Hematopoietic multipotent progenitor cell treated with erythropoietin and hydrocortisone succinate and interleukin-3 and kit ligand, for 4 days (in vitro differentiated cells): ENCODE data around the gene KCNA2.

Experiments
- DNase-seq: peaks from one replicate; pipeline ENCODE4 v3.0.0-alpha.2; 2015

KCNA2 gene

DNA sequence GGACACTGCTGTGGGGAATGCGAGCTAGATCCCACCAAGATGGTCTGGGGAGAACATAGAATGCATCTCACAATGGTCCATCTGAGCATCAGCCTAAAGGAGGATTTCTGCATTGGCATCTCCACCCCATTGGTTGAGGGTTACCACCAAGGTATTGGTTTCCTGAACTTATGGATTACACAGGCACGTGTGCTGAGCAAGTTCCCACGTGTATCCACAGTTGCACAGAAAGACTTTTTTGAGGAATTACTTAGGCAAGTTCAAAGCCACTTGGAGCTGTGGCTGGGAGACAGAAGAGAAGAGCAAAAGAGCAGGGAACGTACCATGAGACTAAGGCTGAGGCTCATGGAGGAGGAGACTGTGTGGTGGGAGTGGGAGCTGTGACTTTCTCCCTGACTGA is 43.1 kb downstream of the KCNA2 start:
- no peak for DNase-seq

DNA sequence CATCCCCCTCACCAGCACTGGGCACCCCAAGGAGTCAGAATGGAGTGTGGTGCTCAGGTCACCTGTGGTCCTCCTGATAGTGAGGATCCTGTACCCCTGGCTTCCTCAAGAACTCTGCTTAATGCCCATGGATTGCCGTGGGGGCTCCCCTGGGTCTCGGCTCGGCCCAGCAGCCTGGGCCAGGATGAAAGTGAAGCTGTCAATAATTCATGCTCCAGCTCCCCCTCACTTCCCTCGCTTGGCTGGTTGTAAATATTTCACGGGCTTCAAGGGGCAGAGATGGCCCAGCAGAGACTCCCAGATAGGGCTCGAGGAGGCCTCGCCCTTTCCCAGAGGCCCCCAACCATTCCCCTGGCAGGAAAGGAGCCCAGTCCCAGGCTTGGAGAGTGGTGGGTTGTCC is 44.6 kb downstream of the KCNA2 start:
- no peak for DNase-seq

DNA sequence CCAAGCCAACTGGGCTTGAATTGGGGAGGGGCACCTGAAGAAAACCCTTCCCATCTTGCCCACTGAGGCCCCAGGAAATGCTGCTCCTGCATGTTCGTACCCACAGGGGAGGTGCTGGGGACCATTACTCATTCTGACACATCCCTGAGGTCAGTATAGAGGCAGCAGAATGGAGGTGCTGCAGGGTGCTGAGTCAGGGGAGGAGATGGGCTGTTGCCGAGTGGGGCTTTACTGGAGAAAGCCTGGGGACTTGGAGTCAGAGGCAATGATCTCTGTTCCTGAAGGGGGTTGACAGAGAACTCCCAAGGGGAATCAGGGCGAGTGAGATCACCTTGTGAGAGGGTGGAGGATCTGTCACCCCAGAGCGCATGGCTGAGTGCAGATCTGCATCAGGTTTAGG is 47.0 kb downstream of the KCNA2 start:
- no peak for DNase-seq

DNA sequence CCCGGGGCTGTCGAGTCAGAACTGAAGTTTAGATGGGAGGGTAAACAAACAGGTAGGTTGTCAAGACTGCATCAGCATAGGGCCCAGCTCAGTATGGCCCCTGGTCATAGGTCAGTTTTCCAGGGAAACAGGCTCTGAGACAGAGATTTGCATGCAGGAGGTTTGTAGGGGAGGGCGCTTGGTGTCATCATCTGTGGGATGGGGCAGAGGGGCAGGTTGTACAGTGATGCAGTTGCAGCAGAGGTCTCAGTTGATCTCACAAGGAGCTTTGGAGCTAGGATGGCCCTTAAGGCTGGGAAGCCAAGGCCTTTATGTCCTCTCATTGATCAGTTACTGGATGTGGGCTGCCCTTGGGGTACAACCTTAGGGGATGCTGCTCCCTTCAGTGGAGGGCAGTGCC is 48.7 kb downstream of the KCNA2 start:
- no peak for DNase-seq

DNA sequence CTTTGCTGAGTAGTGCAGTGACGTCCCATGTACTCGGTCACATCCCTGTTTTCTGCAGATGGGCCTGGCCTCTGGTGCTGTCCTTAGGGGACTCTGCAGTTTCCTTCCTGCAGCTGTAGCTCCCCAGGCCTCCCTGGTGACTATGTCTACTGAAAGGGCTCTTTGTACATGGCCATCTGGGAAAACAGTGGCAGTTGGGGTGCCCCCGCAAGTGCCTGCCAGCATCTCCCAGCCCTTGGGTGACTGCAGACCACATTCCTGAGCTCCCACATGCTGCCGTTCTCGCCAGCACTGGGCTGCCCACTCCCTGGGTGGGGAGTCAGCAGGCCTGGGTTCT is 49.7 kb downstream of the KCNA2 start:
- no peak for DNase-seq

DNA sequence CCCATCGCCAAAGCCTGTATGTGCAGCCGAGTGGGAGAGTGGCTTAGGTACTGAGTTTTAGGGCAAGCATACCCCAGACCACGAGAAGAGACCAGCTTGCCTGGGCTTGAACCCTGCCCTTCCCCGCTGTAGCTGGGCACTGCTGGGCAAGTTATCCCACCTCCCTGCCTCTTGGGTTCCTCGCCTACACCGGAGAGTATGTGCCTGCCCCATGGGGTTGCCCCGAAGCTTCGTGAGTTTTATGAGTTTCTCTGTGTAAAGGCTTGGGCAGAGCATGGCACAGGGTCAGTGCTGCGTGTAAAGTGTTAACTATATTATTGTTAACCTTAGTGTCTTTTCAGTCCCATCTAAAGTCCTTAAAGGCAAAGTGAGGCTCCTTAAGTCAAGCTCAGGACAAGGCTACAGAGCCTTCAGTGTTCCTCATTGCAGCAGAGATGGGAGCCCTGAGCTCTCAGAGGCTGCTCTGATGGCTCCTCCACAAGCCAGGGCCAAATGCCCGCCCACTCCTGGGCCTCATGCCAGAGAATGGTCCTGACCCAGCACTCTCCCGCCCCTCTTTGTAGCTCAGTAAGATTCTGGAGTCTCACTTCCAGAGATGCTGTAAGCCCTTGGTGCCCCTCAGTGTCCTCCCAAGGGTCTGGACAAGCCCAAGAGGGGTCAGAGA is 50.2 kb downstream of the KCNA2 start:
- peak; percentile 8 for DNase-seq

DNA sequence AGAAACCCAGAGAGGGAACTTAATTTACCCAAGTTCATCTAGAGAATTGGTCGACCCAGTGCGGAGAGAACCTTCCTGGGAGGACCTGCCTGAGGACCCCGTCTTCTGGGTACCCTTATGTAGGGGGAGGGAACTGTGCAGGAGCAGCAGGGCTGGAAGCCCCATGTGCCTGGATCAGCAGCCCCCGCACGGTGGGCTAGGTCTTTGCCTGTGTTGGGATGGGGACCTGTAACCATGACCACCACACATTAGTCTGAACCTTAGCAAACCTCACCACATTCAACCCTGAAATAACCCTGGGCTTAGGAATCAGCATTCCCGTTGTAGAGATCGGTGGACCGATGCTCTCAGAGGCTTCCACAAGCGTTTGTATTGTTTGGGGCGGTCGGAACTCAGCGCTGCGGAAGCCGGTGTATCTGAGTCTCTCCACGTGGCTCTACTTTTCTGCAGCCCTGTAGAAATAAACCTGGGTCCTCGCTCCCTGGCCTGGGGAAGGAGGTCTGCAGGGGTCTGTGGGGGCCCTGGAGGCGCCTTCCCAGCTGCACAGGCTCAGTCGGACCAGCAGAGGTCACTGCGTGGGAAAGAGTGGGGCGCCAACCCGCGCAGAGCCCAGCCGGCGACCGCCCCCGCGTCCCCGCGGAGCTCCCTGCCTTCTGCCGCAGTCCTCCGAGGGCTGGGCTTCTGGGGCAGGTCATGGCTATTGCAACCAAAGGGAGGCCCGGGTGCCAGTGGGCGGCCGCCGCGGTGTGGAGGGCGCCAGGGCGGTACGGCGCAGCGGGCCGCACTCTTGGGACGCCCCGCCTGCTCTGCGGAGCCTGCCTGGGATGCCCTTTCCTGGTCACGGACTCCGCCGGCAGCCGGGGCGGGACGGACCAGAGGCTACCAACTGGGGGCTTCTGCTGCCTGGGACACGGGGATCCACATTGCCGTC is 51.0 kb downstream of the KCNA2 start:
- DNase-seq = peak; percentile 62

DNA sequence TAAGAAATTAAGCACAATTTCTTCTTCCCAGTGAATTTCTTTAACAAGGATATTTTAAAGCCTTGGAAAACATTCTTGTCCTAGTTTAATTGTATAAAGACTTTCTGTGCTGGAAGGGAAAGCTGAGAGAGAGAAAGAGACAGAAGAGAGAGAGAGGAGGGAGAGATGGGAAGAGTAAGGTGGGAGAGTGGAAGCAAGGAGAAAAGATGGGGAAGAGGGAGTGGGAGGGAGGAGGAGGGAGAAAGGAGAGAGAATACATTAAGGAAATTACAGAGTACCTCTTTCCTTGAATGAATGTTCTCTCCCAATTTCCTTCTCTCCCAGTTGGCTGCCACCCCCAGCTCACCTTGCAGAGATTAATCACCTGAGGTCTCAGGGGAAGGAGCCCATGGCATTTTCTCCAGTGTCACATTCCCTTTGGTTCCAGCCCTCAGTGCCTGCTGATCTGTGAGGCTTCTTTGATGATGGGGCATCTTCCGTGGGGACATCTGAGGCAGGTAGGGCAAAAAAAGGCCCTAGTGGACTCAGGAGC is 54.8 kb downstream of the KCNA2 start:
- no peak for DNase-seq

DNA sequence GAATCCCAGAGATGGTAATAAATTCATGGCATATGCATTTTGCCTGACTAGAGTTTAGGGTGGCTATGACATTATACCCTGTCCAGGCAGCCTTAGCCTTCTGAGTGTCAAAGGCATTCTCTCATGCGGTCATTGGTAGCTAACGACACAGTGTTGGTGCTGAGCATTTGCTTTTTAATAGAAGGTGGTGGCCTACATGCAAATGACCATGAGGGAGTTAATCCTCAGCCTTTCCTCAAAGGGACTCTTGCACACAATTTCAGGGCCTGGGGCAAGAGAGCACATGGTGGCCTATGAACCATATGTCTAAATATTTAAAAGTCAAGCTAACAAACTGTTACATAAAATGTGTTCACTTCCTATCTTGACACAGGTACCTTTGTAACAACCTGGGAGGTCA is 56.3 kb downstream of the KCNA2 start:
- no peak for DNase-seq

DNA sequence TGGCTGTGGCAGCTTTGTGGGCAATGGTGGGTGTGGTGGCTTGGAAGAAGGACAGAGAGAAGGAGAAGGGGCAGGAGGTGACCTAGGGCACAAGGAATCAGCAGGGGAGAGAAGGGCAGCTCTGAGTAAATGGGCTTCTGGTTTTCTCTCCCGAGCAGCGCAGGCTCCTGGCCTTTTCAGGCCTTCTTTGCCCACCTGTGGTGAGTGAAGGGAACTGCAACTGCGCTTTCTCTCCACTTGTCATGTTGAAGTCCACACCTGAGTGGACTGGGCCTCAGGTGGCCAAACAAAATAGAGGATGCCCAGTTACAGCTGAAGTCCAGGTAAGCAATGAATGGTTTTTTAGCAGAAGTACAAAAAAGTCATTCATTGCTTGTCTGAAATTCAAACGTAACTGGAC is 57.8 kb downstream of the KCNA2 start:
- peak; percentile 44 for DNase-seq

DNA sequence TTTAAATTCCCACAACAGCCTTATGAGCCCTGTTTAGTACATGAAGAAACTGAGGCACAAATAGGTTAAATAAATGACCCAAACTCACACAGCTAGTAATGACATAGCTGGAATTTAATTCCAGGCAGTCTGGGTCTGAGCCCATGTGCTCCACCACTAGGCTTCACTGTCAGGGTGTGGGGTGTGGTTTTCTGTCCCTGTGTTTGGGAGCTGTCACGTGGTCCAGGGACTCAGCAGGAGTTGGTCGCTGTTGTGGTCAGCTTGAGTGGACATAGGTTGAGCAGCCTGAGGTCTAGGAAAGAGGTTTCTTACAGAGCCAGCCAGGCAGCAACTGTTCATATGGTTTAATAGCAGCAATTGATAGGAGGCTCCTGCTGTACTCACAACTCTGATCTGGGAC is 59.1 kb downstream of the KCNA2 start:
- DNase-seq = no peak

DNA sequence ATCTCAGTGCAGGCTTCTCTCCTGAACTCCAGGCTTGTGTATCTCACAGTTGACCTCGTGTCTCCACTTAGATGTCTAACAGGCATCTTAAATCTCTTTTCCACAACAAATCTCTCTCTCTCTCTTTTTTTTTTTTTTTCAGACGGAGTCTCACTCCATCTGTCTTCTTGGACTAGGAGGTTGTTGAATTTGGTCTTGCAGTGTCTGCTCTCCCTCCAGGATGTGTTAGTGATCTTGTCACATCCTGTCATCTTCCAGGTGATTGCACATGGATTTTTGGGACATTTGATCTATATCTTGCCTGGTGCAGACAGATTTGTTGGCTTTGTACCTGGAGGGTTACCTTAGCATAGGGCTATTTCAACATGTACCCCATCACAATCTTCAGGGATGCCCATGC is 60.7 kb downstream of the KCNA2 start:
- no peak for DNase-seq

DNA sequence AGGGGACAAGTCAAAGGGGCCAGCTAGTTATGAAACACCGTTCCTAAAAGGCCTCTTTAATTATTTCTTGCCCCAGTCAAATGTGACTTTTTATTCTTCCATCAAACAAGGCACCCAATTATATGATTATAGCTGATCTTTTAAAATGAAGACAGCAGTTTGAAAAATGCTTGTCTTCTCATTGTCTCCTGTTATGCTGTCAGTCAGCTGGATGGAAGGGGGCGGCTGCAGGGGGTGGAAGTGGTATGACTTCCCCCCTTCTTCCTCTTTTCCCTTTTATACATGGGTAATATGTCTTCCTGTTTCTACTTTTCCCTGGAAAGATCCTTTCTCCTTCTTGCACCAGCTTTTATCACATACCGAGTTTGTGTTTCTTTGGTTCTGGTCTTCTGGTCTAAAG is 61.4 kb downstream of the KCNA2 start:
- DNase-seq = no peak
